IMR-90 (cell line): ENCODE measurements around the gene FTO. TPM values are rescaled to one million over a fixed set of nuclear protein-coding genes. Genes with fewer than 3 reads are reported as not detected.

Experiments
- ATAC-seq: fragments of 200-7000 bp; cut with Tn5 transposase; 2 replicates; pipeline ENCODE4 v1.9.1; 2020; ENCODE audit warnings: low read depth, mild to moderate bottlenecking, moderate library complexity
- BruUV-seq: library from RNA; stranded (reverse); fragments of 400-500 nt; replicated peaks from 2 replicates; lab custom pipeline; 2021; lab: Mats Ljungman, UMichigan
- CTCF ChIA-PET: fragments of 300-600 bp; formaldehyde crosslinking; extraction: SDS; loops from one replicate; lab custom pipeline; 2021; ENCODE audit warnings: antibody characterized with exemption; lab: Yijun Ruan, JAX
- POLR2A ChIA-PET: fragments of 300-600 bp; sonication (Branson Sonifier 250); formaldehyde crosslinking; loops from one replicate; lab custom pipeline; 2022; ENCODE audit warnings: antibody characterized with exemption; ENCODE audit not compliant: unreplicated experiment; lab: Charles Lee
- DNase-seq: peaks from one replicate; pipeline ENCODE4 v3.0.0; 2013
- H2AFZ ChIP-seq: replicated peaks from 2 replicates; pipeline ENCODE3; 2013; ENCODE audit warnings: low read length, mild to moderate bottlenecking; ENCODE audit not compliant: poor library complexity
- H2AK5ac ChIP-seq: 2 replicates; pipeline ENCODE4 v1.6.1; 2013; ENCODE audit warnings: low read depth, low read length, inconsistent platforms
- H2AK9ac ChIP-seq: replicated peaks from 2 replicates; pipeline ENCODE3; 2013; ENCODE audit warnings: mild to moderate bottlenecking, low read depth, low read length, moderate library complexity; ENCODE audit not compliant: poor library complexity
- H2BK120ac ChIP-seq: 2 replicates; pipeline ENCODE4 v1.6.1; 2013; ENCODE audit warnings: low read depth, low read length, inconsistent platforms
- H2BK15ac ChIP-seq: 3 replicates; pipeline ENCODE4 v1.6.1; 2013; ENCODE audit warnings: low read depth, low read length, inconsistent platforms
- H2BK20ac ChIP-seq: 2 replicates; pipeline ENCODE4 v1.6.1; 2013; ENCODE audit warnings: low read depth, mild to moderate bottlenecking, inconsistent platforms, low read length, moderate library complexity
- H2BK5ac ChIP-seq: 2 replicates; pipeline ENCODE4 v1.6.1; 2013; ENCODE audit warnings: mild to moderate bottlenecking, low read depth, low read length, inconsistent platforms; ENCODE audit not compliant: poor library complexity, severe bottlenecking
- H3K14ac ChIP-seq: replicated peaks from 2 replicates; pipeline ENCODE4 v1.6.1; 2013; ENCODE audit warnings: low read depth, low read length, inconsistent platforms
- H3K18ac ChIP-seq: 2 replicates; pipeline ENCODE4 v1.6.1; 2013; ENCODE audit warnings: low read depth, low read length, control low read depth
- H3K23ac ChIP-seq: 2 replicates; pipeline ENCODE4 v1.6.1; 2013; ENCODE audit warnings: low read depth, low read length, inconsistent platforms
- H3K27ac ChIP-seq: 2 replicates; pipeline ENCODE4 v1.5.1; 2013; ENCODE audit warnings: mild to moderate bottlenecking, control low read depth, low read length; ENCODE audit not compliant: insufficient read depth
- H3K27me3 ChIP-seq: 2 replicates; pipeline ENCODE4 v1.6.1; 2013; ENCODE audit warnings: low read length; ENCODE audit not compliant: control insufficient read depth, insufficient read depth
- H3K36me3 ChIP-seq: 2 replicates; pipeline ENCODE4 v1.6.1; 2013; ENCODE audit warnings: low read length, mixed read lengths; ENCODE audit not compliant: control insufficient read depth, insufficient read depth
- H3K4ac ChIP-seq: 2 replicates; pipeline ENCODE4 v1.6.1; 2013; ENCODE audit warnings: low read depth, low read length, inconsistent platforms
- H3K4me1 ChIP-seq: 2 replicates; pipeline ENCODE4 v1.6.1; 2013; ENCODE audit warnings: low read length, mixed read lengths; ENCODE audit not compliant: control insufficient read depth, insufficient read depth
- H3K4me2 ChIP-seq: 2 replicates; pipeline ENCODE4 v1.6.1; 2013; ENCODE audit warnings: low read depth, mild to moderate bottlenecking, control low read depth, low read length, moderate library complexity
- H3K4me3 ChIP-seq: 2 replicates; pipeline ENCODE4 v1.5.1; 2013; ENCODE audit warnings: low read depth, mild to moderate bottlenecking, control low read depth, low read length, moderate library complexity; ENCODE audit not compliant: insufficient read depth
- H3K56ac ChIP-seq: 2 replicates; pipeline ENCODE4 v1.6.1; 2013; ENCODE audit warnings: low read length, inconsistent platforms; ENCODE audit not compliant: insufficient read depth; ENCODE audit errors: extremely low read depth
- H3K79me1 ChIP-seq, 2 experiments: 2 replicates each; pipeline ENCODE4 v1.6.1; 2013; ENCODE audit warnings: low read length in 2 of 2, inconsistent platforms in 1 of 2, low read depth in 1 of 2
- H3K9ac ChIP-seq: 2 replicates; pipeline ENCODE4 v1.6.1; 2013; ENCODE audit warnings: low read depth, low read length, control low read depth
- H3K9me1 ChIP-seq: 2 replicates; pipeline ENCODE4 v1.6.1; 2013; ENCODE audit warnings: low read length, inconsistent platforms; ENCODE audit not compliant: insufficient read depth
- H3K9me3 ChIP-seq: 2 replicates; pipeline ENCODE4 v1.6.1; 2013; ENCODE audit warnings: low read length; ENCODE audit not compliant: control insufficient read depth, insufficient read depth
- H4K20me1 ChIP-seq: 2 replicates; pipeline ENCODE4 v1.6.1; 2013; ENCODE audit warnings: low read length, inconsistent platforms; ENCODE audit not compliant: insufficient read depth
- H4K5ac ChIP-seq: 2 replicates; pipeline ENCODE4 v1.6.1; 2013; ENCODE audit warnings: mild to moderate bottlenecking, low read depth, low read length, control low read depth
- H4K8ac ChIP-seq, 2 experiments: 2 replicates each; pipeline ENCODE4 v1.6.1; 2013; ENCODE audit warnings: low read depth in 2 of 2, low read length in 2 of 2, control low read depth in 1 of 2, inconsistent platforms in 1 of 2
- H4K91ac ChIP-seq: 2 replicates; pipeline ENCODE4 v1.6.1; 2013; ENCODE audit warnings: low read depth, low read length, inconsistent platforms; ENCODE audit not compliant: insufficient read depth
- CEBPB ChIP-seq: IDR thresholded peaks from 2 replicates; pipeline ENCODE4 v1.6.1; 2012; ENCODE audit warnings: low read depth, low read length, improper control_type of control experiment
- CTCF ChIP-seq: conservative IDR thresholded peaks from 2 replicates; pipeline ENCODE4 v1.5.1; 2012; ENCODE audit warnings: mild to moderate bottlenecking, low read depth, low read length, improper control_type of control experiment
- FOS ChIP-seq: fragments of 150-350 bp; IDR thresholded peaks from 2 replicates; pipeline ENCODE4 v1.6.1; 2016; ENCODE audit warnings: low read depth, low read length
- MAZ ChIP-seq: IDR thresholded peaks from 2 replicates; pipeline ENCODE4 v1.6.1; 2012; ENCODE audit warnings: low read depth, mild to moderate bottlenecking, low read length, improper control_type of control experiment, moderate library complexity, borderline replicate concordance
- NFE2L2 ChIP-seq: fragments of 150-350 bp; IDR thresholded peaks from 2 replicates; pipeline ENCODE4 v1.6.1; 2016; ENCODE audit warnings: low read depth, mild to moderate bottlenecking, low read length
- POLR2A ChIP-seq: IDR thresholded peaks from 2 replicates; pipeline ENCODE4 v1.6.1; 2012; ENCODE audit warnings: mild to moderate bottlenecking, low read depth, low read length
- RAD21 ChIP-seq: IDR thresholded peaks from 2 replicates; pipeline ENCODE4 v1.6.1; 2012; ENCODE audit warnings: low read length, improper control_type of control experiment
- WGBS, 2 experiments: methylation state at CpG; one replicate each; pipeline versions ENCODE4 v1.1.5 to v1.1.7; 2013; ENCODE audit warnings: missing lambda C conversion rate in 2 of 2; ENCODE audit not compliant: insufficient read length in 1 of 2; ENCODE audit errors: extremely low coverage in 2 of 2; 5-methylcytosine and 5-hydroxymethylcytosine counted together
- dilution Hi-C: fragments of 300-500 bp; cut with HindIII; formaldehyde crosslinking; loops from one replicate; pipeline ENCODE4 v1.14.3; 2018; ENCODE audit warnings: low sequenced_read_pairs; ENCODE audit not compliant: unreplicated experiment
- in situ Hi-C: fragments of 300-500 bp; cut with MboI; formaldehyde crosslinking; loops from 3 replicates; pipeline ENCODE4 v1.14.3; 2019; ENCODE audit warnings: low sequenced_read_pairs, inconsistent platforms, mixed read lengths
- intact Hi-C: fragments of 100-400 bp; cut with micrococcal nuclease; formaldehyde crosslinking; loops from 2 replicates; pipeline ENCODE4 v1.10.0; 2022
- polyA plus RNA-seq, 3 experiments: library from polyadenylated mRNA; depleted of rRNA; stranded (reverse); fragments of >200 nt; gene quantifications; 2 replicates each; pipeline ENCODE4 v1.2.3, GENCODE V29; 2012; ENCODE audit warnings: low replicate concordance in 1 of 3
- total RNA-seq: library from RNA; depleted of rRNA; stranded (reverse); fragments of >200 nt; gene quantifications from 2 replicates; pipeline ENCODE4 v1.2.3, GENCODE V29; 2012
- TF ChIP-seq, protein P1 (sequence below): fragments of 150-350 bp; IDR thresholded peaks from 2 replicates; pipeline ENCODE4 v1.6.1; 2017; ENCODE audit warnings: mild to moderate bottlenecking, antibody characterized with exemption, low read length, low read depth

The FTO gene
- total and polyA plus RNA-seq, 2 of the 4 experiments (the other 2 are of a cell fraction): 70.3 to 132 TPM

DNA sequence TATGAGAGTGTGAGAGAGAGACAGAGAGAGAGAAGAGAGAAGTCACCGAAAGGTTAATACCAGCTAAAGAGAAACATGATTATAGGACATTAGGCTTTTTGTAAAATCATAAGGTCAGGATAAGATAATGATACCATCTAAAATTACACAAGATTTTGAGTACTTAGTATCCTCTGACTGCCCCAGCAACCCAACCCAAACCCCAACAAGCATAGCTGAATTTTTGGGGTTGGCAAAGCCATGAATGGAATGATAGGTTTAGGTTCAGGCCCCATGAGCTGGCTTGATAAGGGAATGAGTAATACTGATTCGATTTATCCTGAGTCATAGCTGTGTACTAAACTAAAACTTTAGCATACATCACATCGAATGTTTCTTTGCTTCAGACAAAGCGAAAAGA is 323.1 kb downstream of the FTO start:
- CTCF ChIA-PET: interaction anchor here (0.7 kb wide), 3 partner anchors 40 to 104 kb away, joined by 3 to 6 read pairs (median 5); no protein-coding TSS in a partner anchor
- no TSS peak for BruUV-seq
- POLR2A ChIA-PET: no interaction called here

More for the DNA sequence above, 323.1 kb downstream of the FTO start:
- DNase-seq (peak; percentile 83), ATAC-seq (peak; percentile 93)
- intact Hi-C loops (no loop called here), dilution Hi-C loops (no loop called here), in situ Hi-C loops (no loop called here)
- H4K5ac ChIP-seq: no peak overlapping the region
- H3K9me3 ChIP-seq: peaks cover 3% of the 10 kb centered on the region
- peak overlapping the region; percentile 95; the same call in 1 of the 2 replicates for H2BK120ac ChIP-seq
- peak overlapping the region; percentile 90; the same call in 1 of the 2 replicates for H2BK20ac ChIP-seq
- H2BK15ac ChIP-seq: no peak overlapping the region
- H3K79me1 ChIP-seq: 0 out of 4 replicates have a peak, but pooled peaks cover 3 to 4% of the 10 kb centered on the region in 2 experiments
- H3K18ac ChIP-seq: 0 out of 2 replicates have a peak overlapping the region, but pooled peaks have one; percentile 29
- peak overlapping the region; percentile 43; the same call in 1 of the 2 replicates for H3K4ac ChIP-seq
- H4K91ac ChIP-seq: peak overlapping the region; percentile 87; the same call in 1 of the 2 replicates
- 20% methylated on average over 2 of the region's 4 CpGs; no CpG with 5 or more reads in 1 of the 2 experiments for WGBS, 2 experiments
- H2AK9ac ChIP-seq: no peak overlapping the region
- TF ChIP-seq MAZ: no peak
- no peak for TF ChIP-seq POLR2A
- peak; percentile 85 for TF ChIP-seq FOS
- TF ChIP-seq CEBPB: peak; percentile 35; the same call in 1 of the 2 replicates
- TF ChIP-seq CTCF: no peak
- peak; percentile 82 for TF ChIP-seq NFE2L2
- TF ChIP-seq, protein P1, sequence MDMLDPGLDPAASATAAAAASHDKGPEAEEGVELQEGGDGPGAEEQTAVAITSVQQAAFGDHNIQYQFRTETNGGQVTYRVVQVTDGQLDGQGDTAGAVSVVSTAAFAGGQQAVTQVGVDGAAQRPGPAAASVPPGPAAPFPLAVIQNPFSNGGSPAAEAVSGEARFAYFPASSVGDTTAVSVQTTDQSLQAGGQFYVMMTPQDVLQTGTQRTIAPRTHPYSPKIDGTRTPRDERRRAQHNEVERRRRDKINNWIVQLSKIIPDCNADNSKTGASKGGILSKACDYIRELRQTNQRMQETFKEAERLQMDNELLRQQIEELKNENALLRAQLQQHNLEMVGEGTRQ: no peak
- no peak for TF ChIP-seq RAD21
- H3K9me1 ChIP-seq: peaks cover 3% of the 10 kb centered on the region
- H2AK5ac ChIP-seq: no peak overlapping the region
- H2BK5ac ChIP-seq: peak overlapping the region; percentile 93
- no peak overlapping the region for H3K4me3 ChIP-seq
- no peaks in the 10 kb centered on the region for H3K27me3 ChIP-seq
- no peaks in the 10 kb centered on the region for H4K20me1 ChIP-seq
- no peak overlapping the region for H3K56ac ChIP-seq
- no peak overlapping the region for H3K14ac ChIP-seq
- no peak overlapping the region for H2AFZ ChIP-seq
- H3K4me2 ChIP-seq: peak overlapping the region; percentile 73; the same call in 1 of the 2 replicates
- peaks cover 6% of the 10 kb centered on the region for H3K4me1 ChIP-seq
- peak overlapping the region; percentile 56 to 85; a peak in 1 of 4 replicates for H4K8ac ChIP-seq
- no peak overlapping the region for H3K27ac ChIP-seq
- no peaks in the 10 kb centered on the region for H3K36me3 ChIP-seq
- no peak overlapping the region for H3K9ac ChIP-seq
- H3K23ac ChIP-seq: no peak overlapping the region
